Activated CD8-positive, alpha-beta memory T cell treated with anti-CD3 and anti-CD28 coated beads, Interleukin-2, amount 10 ng/mL, durations not matched to agents 7 days and 5 days (primary cell): ENCODE measurements around the gene ZNF827. TPM values are rescaled to one million over a fixed set of nuclear protein-coding genes. Genes with fewer than 3 reads are reported as not detected.

Experiments used
- ATAC-seq: fragments of 150-1000 bp; cut with Tn5 transposase; one replicate; pipeline ENCODE4 v1.10.0; 2021; ENCODE audit warnings: moderate library complexity
- CTCF ChIA-PET: fragments of 350-600 bp; sonication (Branson Sonifier 250); formaldehyde crosslinking; loops from one replicate; lab custom pipeline; 2021; ENCODE audit warnings: antibody characterized with exemption; lab: Charles Lee
- DNase-seq: peaks from one replicate; pipeline ENCODE4 v3.0.0-alpha.2; 2020
- H3K27ac Mint-ChIP-seq: one replicate; pipeline ENCODE4 v1.8.0; 2021; ENCODE audit warnings: mild to moderate bottlenecking, mixed read lengths
- H3K27me3 Mint-ChIP-seq: one replicate; pipeline ENCODE4 v1.8.0; 2021; ENCODE audit warnings: mixed read lengths
- H3K36me3 Mint-ChIP-seq: one replicate; pipeline ENCODE4 v1.8.0; 2021; ENCODE audit warnings: mild to moderate bottlenecking, mixed read lengths
- H3K4me1 Mint-ChIP-seq: one replicate; pipeline ENCODE4 v1.8.0; 2021; ENCODE audit warnings: mixed read lengths
- H3K4me3 Mint-ChIP-seq: one replicate; pipeline ENCODE4 v1.8.0; 2021; ENCODE audit warnings: mild to moderate bottlenecking, moderate library complexity, mixed read lengths
- H3K9me3 Mint-ChIP-seq: one replicate; pipeline ENCODE4 v1.8.0; 2022; ENCODE audit warnings: low read depth, mixed read lengths
- total RNA-seq, 2 experiments: library from RNA; stranded (reverse); gene quantifications; one replicate each; pipeline ENCODE4 v1.2.3, GENCODE V29; 2021

Gene ZNF827
- total RNA-seq, 2 experiments from 2014 or later, result 20.1 to 24.7 TPM

- DNase-seq (no peak), ATAC-seq (no peak)
- Mint-ChIP-seq H3K27me3 (no peaks in the 10 kb centered on the region), H3K27ac (no peak overlapping the region), H3K36me3 (peaks cover 52% of the 10 kb centered on the region), H3K4me1 (peaks cover 12% of the 10 kb centered on the region), H3K4me3 (no peak overlapping the region), H3K9me3 (peaks cover under 1% of the 10 kb centered on the region)
- CTCF ChIA-PET, result no interaction called here
These were observed 162.4 kb downstream of the ZNF827 start for GRCh38 chr4:145776208-145776607.

- CTCF ChIA-PET, result no interaction called here
- H3K36me3 Mint-ChIP-seq, result peaks cover 49% of the 10 kb centered on the region
- H3K9me3 Mint-ChIP-seq, result no peaks in the 10 kb centered on the region
- no peaks in the 10 kb centered on the region for H3K27me3 Mint-ChIP-seq
- no peak overlapping the region for H3K27ac Mint-ChIP-seq
- ATAC-seq (no peak), DNase-seq (no peak)
- H3K4me1 Mint-ChIP-seq, result peaks cover 11% of the 10 kb centered on the region
- H3K4me3 Mint-ChIP-seq, result no peak overlapping the region
These were observed 163.2 kb downstream of the ZNF827 start for GRCh38 chr4:145775406-145775805.

GRCh38 chr4:145774473-145774872 lies 164.2 kb downstream of the ZNF827 start:
- H3K36me3 Mint-ChIP-seq, result peaks cover 46% of the 10 kb centered on the region
- H3K4me3 Mint-ChIP-seq, result no peak overlapping the region
- ATAC-seq (no peak), DNase-seq (no peak)
- no peaks in the 10 kb centered on the region for H3K27me3 Mint-ChIP-seq
- CTCF ChIA-PET, result no interaction called here
- no peaks in the 10 kb centered on the region for H3K9me3 Mint-ChIP-seq
- H3K27ac Mint-ChIP-seq, result no peak overlapping the region
- H3K4me1 Mint-ChIP-seq, result peaks cover 11% of the 10 kb centered on the region

GRCh38 chr4:145773581-145774234 lies 164.9 kb downstream of the ZNF827 start:
- Mint-ChIP-seq H3K9me3 (no peaks in the 10 kb centered on the region), H3K4me3 (no peak overlapping the region), H3K36me3 (peaks cover 44% of the 10 kb centered on the region), H3K4me1 (peaks cover 11% of the 10 kb centered on the region), H3K27me3 (no peaks in the 10 kb centered on the region), H3K27ac (no peak overlapping the region)
- DNase-seq (no peak), ATAC-seq (no peak)
- CTCF ChIA-PET, result interaction anchor here (0.6 kb wide), 1 partner anchor 144 kb away, joined by 3 read pairs; no protein-coding TSS in a partner anchor

GRCh38 chr4:145772347-145772746 lies 166.3 kb downstream of the ZNF827 start:
- ATAC-seq (no peak), DNase-seq (no peak)
- H3K36me3 Mint-ChIP-seq, result peaks cover 50% of the 10 kb centered on the region
- H3K27me3 Mint-ChIP-seq, result no peaks in the 10 kb centered on the region
- peaks cover 11% of the 10 kb centered on the region for H3K4me1 Mint-ChIP-seq
- H3K9me3 Mint-ChIP-seq, result peaks cover 3% of the 10 kb centered on the region
- H3K4me3 Mint-ChIP-seq, result no peak overlapping the region
- CTCF ChIA-PET, result no interaction called here
- no peak overlapping the region for H3K27ac Mint-ChIP-seq

- Mint-ChIP-seq H3K9me3 (peaks cover 6% of the 10 kb centered on the region), H3K4me1 (peaks cover 25% of the 10 kb centered on the region), H3K27ac (no peak overlapping the region), H3K4me3 (no peak overlapping the region), H3K36me3 (peaks cover 59% of the 10 kb centered on the region), H3K27me3 (no peaks in the 10 kb centered on the region)
- CTCF ChIA-PET, result no interaction called here
- DNase-seq, result no peak
- no peak for ATAC-seq
These were observed 168.5 kb downstream of the ZNF827 start for GRCh38 chr4:145770124-145770523.

- Mint-ChIP-seq H3K36me3 (peaks cover 65% of the 10 kb centered on the region), H3K9me3 (peaks cover 6% of the 10 kb centered on the region), H3K4me1 (peaks cover 25% of the 10 kb centered on the region), H3K27ac (no peak overlapping the region), H3K4me3 (no peak overlapping the region), H3K27me3 (no peaks in the 10 kb centered on the region)
- DNase-seq (no peak), ATAC-seq (no peak)
- CTCF ChIA-PET, result no interaction called here
These were observed 169.1 kb downstream of the ZNF827 start for GRCh38 chr4:145769450-145770037.

GRCh38 chr4:145766273-145766672 lies 172.3 kb downstream of the ZNF827 start:
- Mint-ChIP-seq H3K36me3 (peaks cover 65% of the 10 kb centered on the region), H3K4me1 (peaks cover 14% of the 10 kb centered on the region), H3K27ac (no peak overlapping the region), H3K27me3 (no peaks in the 10 kb centered on the region), H3K9me3 (peaks cover 6% of the 10 kb centered on the region), H3K4me3 (no peak overlapping the region)
- CTCF ChIA-PET, result no interaction called here
- ATAC-seq (no peak), DNase-seq (no peak)

GRCh38 chr4:145763399-145763798 lies 175.2 kb downstream of the ZNF827 start:
- Mint-ChIP-seq H3K4me1 (peaks cover 14% of the 10 kb centered on the region), H3K4me3 (no peak overlapping the region), H3K27me3 (no peaks in the 10 kb centered on the region), H3K9me3 (peaks cover 6% of the 10 kb centered on the region), H3K36me3 (peaks cover 80% of the 10 kb centered on the region), H3K27ac (no peak overlapping the region)
- no peak for ATAC-seq
- no peak for DNase-seq
- CTCF ChIA-PET, result no interaction called here

- peaks cover 79% of the 10 kb centered on the region for H3K36me3 Mint-ChIP-seq
- CTCF ChIA-PET, result no interaction called here
- DNase-seq (no peak), ATAC-seq (no peak)
- H3K9me3 Mint-ChIP-seq, result peaks cover 6% of the 10 kb centered on the region
- peaks cover 17% of the 10 kb centered on the region for H3K4me1 Mint-ChIP-seq
- H3K27me3 Mint-ChIP-seq, result no peaks in the 10 kb centered on the region
- H3K4me3 Mint-ChIP-seq, result no peak overlapping the region
- no peak overlapping the region for H3K27ac Mint-ChIP-seq
These were observed 175.9 kb downstream of the ZNF827 start for GRCh38 chr4:145762719-145763118.

- no peak for ATAC-seq
- H3K27me3 Mint-ChIP-seq, result no peaks in the 10 kb centered on the region
- CTCF ChIA-PET, result no interaction called here
- H3K9me3 Mint-ChIP-seq, result no peaks in the 10 kb centered on the region
- H3K4me1 Mint-ChIP-seq, result peaks cover 17% of the 10 kb centered on the region
- DNase-seq, result no peak
- H3K27ac Mint-ChIP-seq, result no peak overlapping the region
- no peak overlapping the region for H3K4me3 Mint-ChIP-seq
- peaks cover 71% of the 10 kb centered on the region for H3K36me3 Mint-ChIP-seq
These were observed 177.4 kb downstream of the ZNF827 start for GRCh38 chr4:145760961-145761929.

GRCh38 chr4:145760176-145760575 lies 178.4 kb downstream of the ZNF827 start:
- H3K9me3 Mint-ChIP-seq, result no peaks in the 10 kb centered on the region
- peaks cover 15% of the 10 kb centered on the region for H3K4me1 Mint-ChIP-seq
- DNase-seq (no peak), ATAC-seq (no peak)
- no peaks in the 10 kb centered on the region for H3K27me3 Mint-ChIP-seq
- CTCF ChIA-PET, result no interaction called here
- no peak overlapping the region for H3K4me3 Mint-ChIP-seq
- H3K27ac Mint-ChIP-seq, result no peak overlapping the region
- H3K36me3 Mint-ChIP-seq, result peaks cover 62% of the 10 kb centered on the region

- DNase-seq (no peak), ATAC-seq (no peak)
- Mint-ChIP-seq H3K36me3 (peaks cover 43% of the 10 kb centered on the region), H3K4me3 (no peak overlapping the region), H3K9me3 (no peaks in the 10 kb centered on the region), H3K4me1 (peaks cover 15% of the 10 kb centered on the region), H3K27me3 (no peaks in the 10 kb centered on the region), H3K27ac (no peak overlapping the region)
- CTCF ChIA-PET, result no interaction called here
These were observed 181.4 kb downstream of the ZNF827 start for GRCh38 chr4:145757188-145757587.
